SKM-1 (cell line): Measurements from ENCODE around the gene SCFD2.
"Not testable (repeated sequence)": the region's sequence is repeated elsewhere in the genome, so short reads cannot be mapped to it uniquely, and the experiment has no call there.

Experiments
- DNase-seq: peaks from one replicate; lab custom pipeline; 2025; ENCODE audit not compliant: unreplicated experiment; lab: John Stamatoyannopoulos, UW

The SCFD2 gene

GRCh38 chr4:53194727-53195126 lies 171.1 kb downstream of the SCFD2 start:
- no peak for DNase-seq

- DNase-seq, result no peak
Observed at GRCh38 chr4:53193111-53193510, 172.8 kb downstream of the SCFD2 start.

GRCh38 chr4:53192496-53192895 lies 173.4 kb downstream of the SCFD2 start:
- no peak for DNase-seq

GRCh38 chr4:53191997-53192396 lies 173.9 kb downstream of the SCFD2 start:
- DNase-seq, result no peak

GRCh38 chr4:53189011-53189410 lies 176.8 kb downstream of the SCFD2 start:
- DNase-seq, result no peak

GRCh38 chr4:53186714-53187358 lies 179.0 kb downstream of the SCFD2 start:
- DNase-seq, result no peak

- no peak for DNase-seq
Observed at GRCh38 chr4:53185869-53186585, 179.8 kb downstream of the SCFD2 start.

- no peak for DNase-seq
Observed at GRCh38 chr4:53183754-53184153, 182.1 kb downstream of the SCFD2 start.

GRCh38 chr4:53177751-53178150 lies 188.1 kb downstream of the SCFD2 start:
- not testable (repeated sequence) for DNase-seq

GRCh38 chr4:53175640-53176039 lies 190.2 kb downstream of the SCFD2 start:
- no peak for DNase-seq

- DNase-seq, result no peak
Observed at GRCh38 chr4:53174823-53175222, 191.0 kb downstream of the SCFD2 start.

- DNase-seq, result no peak
Observed at GRCh38 chr4:53173576-53173975, 192.3 kb downstream of the SCFD2 start.

- DNase-seq, result no peak
Observed at GRCh38 chr4:53171797-53172196, 194.1 kb downstream of the SCFD2 start.

- no peak for DNase-seq
Observed at GRCh38 chr4:53169695-53170617, 195.9 kb downstream of the SCFD2 start.

- DNase-seq, result no peak
Observed at GRCh38 chr4:53168228-53168627, 197.6 kb downstream of the SCFD2 start.

GRCh38 chr4:53162969-53163368 lies 202.9 kb downstream of the SCFD2 start:
- DNase-seq, result no peak

- DNase-seq, result no peak
Observed at GRCh38 chr4:53161787-53162433, 204.0 kb downstream of the SCFD2 start.

GRCh38 chr4:53161051-53161786 lies 204.6 kb downstream of the SCFD2 start:
- DNase-seq, result no peak

- DNase-seq, result no peak
Observed at GRCh38 chr4:53156896-53157295, 209.0 kb downstream of the SCFD2 start.

GRCh38 chr4:53152467-53152866 lies 213.4 kb downstream of the SCFD2 start:
- no peak for DNase-seq

GRCh38 chr4:53151489-53151788 lies 214.4 kb downstream of the SCFD2 start:
- no peak for DNase-seq
